ENCODE results near the gene ANXA1. TPM values are rescaled to one million over a fixed set of nuclear protein-coding genes. Genes with fewer than 3 reads are reported as not detected.
"Not testable (repeated sequence)": the region's sequence is repeated elsewhere in the genome, so short reads cannot be mapped to it uniquely, and the experiment has no call there.

ANXA1 gene, protein sequence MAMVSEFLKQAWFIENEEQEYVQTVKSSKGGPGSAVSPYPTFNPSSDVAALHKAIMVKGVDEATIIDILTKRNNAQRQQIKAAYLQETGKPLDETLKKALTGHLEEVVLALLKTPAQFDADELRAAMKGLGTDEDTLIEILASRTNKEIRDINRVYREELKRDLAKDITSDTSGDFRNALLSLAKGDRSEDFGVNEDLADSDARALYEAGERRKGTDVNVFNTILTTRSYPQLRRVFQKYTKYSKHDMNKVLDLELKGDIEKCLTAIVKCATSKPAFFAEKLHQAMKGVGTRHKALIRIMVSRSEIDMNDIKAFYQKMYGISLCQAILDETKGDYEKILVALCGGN
- total RNA-seq = 1,561 and 3,061 TPM in 2 replicates

DNA sequence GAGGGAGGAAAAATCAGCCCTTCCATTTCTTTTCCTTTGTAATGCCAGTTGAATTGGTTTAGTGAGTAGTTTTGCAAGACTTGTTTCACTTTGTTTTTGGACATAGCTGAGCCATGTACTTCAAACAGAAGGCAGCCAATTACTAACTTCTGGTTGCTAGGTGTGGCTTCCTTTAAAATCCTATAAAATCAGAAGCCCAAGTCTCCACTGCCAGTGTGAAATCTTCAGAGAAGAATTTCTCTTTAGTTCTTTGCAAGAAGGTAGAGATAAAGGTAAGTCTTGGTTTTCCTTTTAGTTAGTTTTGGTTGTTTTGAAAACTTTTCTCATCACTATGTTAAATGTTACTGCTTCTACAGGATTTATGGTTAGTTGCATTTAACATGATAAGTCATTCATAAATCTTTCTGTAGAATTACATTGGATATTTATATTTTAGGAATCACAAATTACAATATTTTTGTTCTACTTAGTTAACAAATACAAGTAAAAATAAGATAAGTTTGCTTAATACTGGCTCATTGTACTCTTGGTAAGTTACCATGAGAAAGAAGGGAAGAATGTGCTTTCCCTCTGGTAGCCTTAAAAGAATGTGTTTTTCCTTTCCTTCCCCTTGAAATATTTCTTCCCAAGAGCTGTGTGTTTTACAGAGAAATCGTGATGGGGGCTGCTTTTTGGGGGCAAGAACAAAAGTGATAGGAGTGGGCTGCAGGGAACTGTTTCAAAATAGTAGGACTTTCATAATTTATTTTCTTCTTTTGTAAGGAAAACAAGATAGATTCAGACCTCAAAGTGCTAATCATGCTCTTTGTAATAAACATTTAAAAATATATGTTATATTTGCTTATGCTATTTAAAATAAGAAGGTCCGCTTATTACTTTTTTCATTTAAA, at the start of gene ANXA1:
Gene ANXA1, plus strand, starts transcription at position 213 of the 890 bp plus-strand sequence. CDS start 6,671 bp downstream, outside the sequence.
- no peak for TF ChIP-seq CTCF (IDR thresholded peaks at IDR 0.05; ENCODE audit: insufficient read depth, low read length, severe bottlenecking)
- Histone ChIP-seq H3K27me3 (ENCODE audit: control insufficient read depth, insufficient read depth, low read length) (no peaks in the 10 kb centered on the region), H3K4me3 (ENCODE audit: low read depth, low read length) (peak within 1 kb of the TSS; percentile 79), H3K36me3 (ENCODE audit: control insufficient read depth, insufficient read depth, low read length) (peaks cover 15% of the 10 kb centered on the region)
- DNase-seq (ENCODE audit: low read depth) = peak; percentile 96
- FAIRE-seq = no peak

DNA sequence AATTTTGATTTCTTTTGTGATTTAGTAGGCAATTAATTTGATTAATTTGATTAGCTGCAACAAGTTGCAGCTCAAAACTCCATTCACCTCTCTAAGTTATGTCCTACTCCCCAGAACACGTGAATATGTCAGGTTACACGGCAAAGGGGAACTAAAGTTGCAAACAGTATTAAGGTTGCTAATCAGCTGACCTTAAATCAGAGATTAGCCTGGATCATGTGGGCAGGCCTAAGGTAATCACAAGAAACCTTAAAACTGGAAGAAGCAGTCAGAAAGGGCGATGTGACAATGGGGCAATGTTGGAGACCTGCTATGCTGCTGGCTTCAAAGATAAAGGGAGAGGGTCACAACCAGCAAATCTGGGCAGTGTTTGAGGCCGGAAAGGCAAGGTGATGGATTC, 47.3 kb upstream of the ANXA1 start:
- no peak for FAIRE-seq
- no peaks in the 10 kb centered on the region for H3K36me3 ChIP-seq (ENCODE audit: control insufficient read depth, insufficient read depth, low read length)
- TF ChIP-seq CTCF (IDR thresholded peaks at IDR 0.05; ENCODE audit: insufficient read depth, low read length, severe bottlenecking) = no peak
- DNase-seq (ENCODE audit: low read depth) = no peak
- no peak overlapping the region for H3K4me3 ChIP-seq (ENCODE audit: low read depth, low read length)
- H3K27me3 ChIP-seq (ENCODE audit: control insufficient read depth, insufficient read depth, low read length) = no peaks in the 10 kb centered on the region

DNA sequence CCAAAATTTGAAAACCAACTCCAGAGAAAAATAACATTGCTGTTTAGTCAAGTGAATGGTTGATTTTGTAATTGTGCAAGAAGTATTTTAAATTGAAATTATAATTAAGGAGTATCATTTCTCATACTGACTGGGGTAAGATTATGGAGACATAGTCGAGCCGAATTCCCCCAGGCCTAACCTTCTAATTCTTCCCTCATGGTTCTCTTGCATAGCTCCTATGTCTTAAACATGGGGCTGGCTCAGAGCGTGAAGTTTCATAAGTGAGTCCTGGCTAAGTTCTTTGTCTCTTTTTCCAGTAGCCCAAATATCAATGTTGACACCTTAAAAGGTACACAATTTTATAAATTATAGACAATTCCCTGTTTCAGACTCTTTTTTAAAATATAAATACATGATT, 46.7 kb upstream of the ANXA1 start:
- DNase-seq (ENCODE audit: low read depth) (no peak), FAIRE-seq (no peak)
- no peaks in the 10 kb centered on the region for H3K27me3 ChIP-seq (ENCODE audit: control insufficient read depth, insufficient read depth, low read length)
- no peak overlapping the region for H3K4me3 ChIP-seq (ENCODE audit: low read depth, low read length)
- TF ChIP-seq CTCF (IDR thresholded peaks at IDR 0.05; ENCODE audit: insufficient read depth, low read length, severe bottlenecking) = no peak
- H3K36me3 ChIP-seq (ENCODE audit: control insufficient read depth, insufficient read depth, low read length) = no peaks in the 10 kb centered on the region

DNA sequence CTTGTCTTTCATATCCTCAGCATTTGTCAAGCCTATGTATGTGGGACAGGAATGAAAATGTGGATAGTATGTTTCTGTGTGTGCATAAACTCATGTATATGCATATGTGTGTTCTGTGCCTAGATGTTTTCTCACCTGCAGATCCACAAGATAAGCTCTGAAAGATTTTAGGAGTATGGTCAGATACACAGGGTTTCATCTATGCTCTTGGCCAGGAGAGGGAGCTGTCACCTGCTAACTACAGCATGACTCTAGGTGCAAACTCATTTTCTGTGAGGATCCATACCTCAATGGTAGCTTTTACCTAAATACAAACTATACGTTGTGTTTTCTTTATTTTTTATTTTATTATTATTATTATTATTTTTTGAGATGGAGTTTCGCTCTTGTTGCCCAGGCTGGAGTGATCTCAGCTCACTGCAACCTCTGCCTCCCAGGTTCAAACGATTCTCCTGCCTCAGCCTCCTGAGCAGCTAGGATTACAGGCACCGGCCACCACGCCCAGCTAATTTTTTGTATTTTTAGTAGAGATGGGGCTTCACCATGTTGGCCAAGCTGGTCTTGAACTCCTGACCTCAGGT, 44.1 kb upstream of the ANXA1 start:
- DNase-seq (ENCODE audit: low read depth) = peak; percentile 69
- FAIRE-seq; H3K27me3 ChIP-seq (ENCODE audit: control insufficient read depth, insufficient read depth, low read length); H3K36me3 ChIP-seq (ENCODE audit: control insufficient read depth, insufficient read depth, low read length); H3K4me3 ChIP-seq (ENCODE audit: low read depth, low read length): not testable (repeated sequence)
- TF ChIP-seq CTCF (IDR thresholded peaks at IDR 0.05; ENCODE audit: insufficient read depth, low read length, severe bottlenecking) = peak; percentile 76

- Histone ChIP-seq H3K27me3 (ENCODE audit: control insufficient read depth, insufficient read depth, low read length) (no peaks in the 10 kb centered on the region), H3K36me3 (ENCODE audit: control insufficient read depth, insufficient read depth, low read length) (no peaks in the 10 kb centered on the region), H3K4me3 (ENCODE audit: low read depth, low read length) (no peak overlapping the region)
- TF ChIP-seq CTCF (IDR thresholded peaks at IDR 0.05; ENCODE audit: insufficient read depth, low read length, severe bottlenecking) = no peak
- FAIRE-seq (no peak), DNase-seq (ENCODE audit: low read depth) (no peak)
Observed at GRCh38 chr9:73114058-73114457, 37.6 kb upstream of the ANXA1 start.
